ENCODE data around the gene KLRG1.

The KLRG1 gene

GRCh38 chr12:9043766-9044165, 54.4 kb downstream of the KLRG1 start:
- no peak for DNase-seq

GRCh38 chr12:9047105-9047504, 57.8 kb downstream of the KLRG1 start:
- DNase-seq: no peak

DNA sequence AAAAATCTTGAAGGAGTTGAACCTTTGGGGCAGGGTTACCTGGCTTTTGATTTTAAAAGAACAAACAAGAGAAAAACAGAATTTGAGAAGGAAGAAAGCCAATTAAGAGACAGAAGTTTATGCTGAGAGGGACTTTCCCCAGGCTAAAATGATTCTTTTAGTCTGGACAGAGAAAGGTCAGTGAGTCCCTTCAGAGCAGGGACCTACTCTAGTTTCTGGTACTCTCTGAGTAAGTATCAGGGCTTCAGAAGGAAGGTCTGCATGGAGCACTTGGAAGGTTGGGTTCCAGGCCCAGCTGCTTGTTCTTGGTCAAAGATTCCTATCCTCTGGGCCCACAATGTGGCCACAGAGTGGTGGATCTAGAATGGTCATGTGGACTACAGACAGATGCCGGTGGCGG, 59.6 kb downstream of the KLRG1 start:
- no peak for DNase-seq

DNA sequence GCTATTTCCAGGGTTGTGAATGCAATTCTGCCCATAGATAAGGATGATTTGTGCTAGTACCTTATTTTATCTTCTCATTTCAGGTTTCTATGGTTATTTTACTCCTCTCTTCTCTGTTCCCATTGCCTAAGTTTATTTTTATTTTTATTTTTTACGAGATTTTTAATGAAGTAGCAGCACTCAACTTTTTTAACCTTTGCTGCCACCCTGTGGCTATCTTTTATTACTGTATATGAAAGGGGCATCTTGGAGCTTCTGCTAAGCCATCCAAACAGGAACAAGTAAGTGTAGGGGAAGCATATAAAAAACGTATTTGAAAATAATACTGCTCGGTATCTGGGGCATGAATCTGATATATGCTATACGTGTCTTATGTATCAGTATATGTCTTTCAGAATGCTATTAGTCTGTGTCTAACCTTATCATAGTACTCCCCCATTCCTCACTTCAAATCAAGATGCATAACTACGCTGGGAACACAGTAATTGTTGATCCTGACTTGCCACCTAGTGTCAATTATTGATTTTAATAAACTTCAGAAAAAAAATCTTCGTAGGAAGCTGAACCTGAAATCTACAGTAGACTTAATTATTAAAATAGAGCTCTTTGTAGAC, 60.3 kb downstream of the KLRG1 start:
- peak; percentile 69 to 81 (median 74) for DNase-seq

GRCh38 chr12:9050521-9051157, 61.3 kb downstream of the KLRG1 start:
- DNase-seq: no peak

GRCh38 chr12:9051158-9051550, 61.8 kb downstream of the KLRG1 start:
- DNase-seq: peak; percentile 56 to 68 (median 68)

DNA sequence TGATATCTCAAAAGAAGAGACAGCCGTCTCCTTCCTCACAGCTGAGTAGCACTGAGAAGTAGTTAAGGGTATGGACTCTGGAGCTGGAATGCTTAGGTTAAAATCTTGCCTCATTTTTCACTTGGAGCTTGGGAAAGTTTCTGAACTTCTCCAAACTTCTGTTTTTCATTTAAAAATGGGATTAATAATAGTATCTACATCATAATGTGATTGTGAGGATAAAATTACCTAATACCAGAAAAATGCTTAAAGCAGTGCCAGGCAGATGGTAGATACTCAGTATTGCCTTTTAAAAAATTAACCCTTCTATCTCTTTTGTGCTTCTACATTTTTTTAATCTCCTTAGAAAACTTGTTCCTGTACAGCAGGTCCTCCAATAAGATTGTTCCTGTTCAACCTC, 63.3 kb downstream of the KLRG1 start:
- no peak for DNase-seq
